Fibroblast of skin of right biceps (primary cell): ENCODE data around the gene TREM2.
"Not testable (repeated sequence)": the region's sequence is repeated elsewhere in the genome, so short reads cannot be mapped to it uniquely, and the experiment has no call there.

ENCODE experiments used
- DNase-seq: peaks from one replicate; pipeline ENCODE4 v3.0.0-alpha.2; 2013

Gene TREM2

GRCh38 chr6:41162687-41163418, at the start of gene TREM2:
TSS of gene TREM2 (minus strand) at chr6:41163116. CDS start at chr6:41163082, 34 bp downstream.
- DNase-seq: no peak

- no peak for DNase-seq
Observed at GRCh38 chr6:41209547-41210320, 46.8 kb upstream of the TREM2 start.

- DNase-seq: no peak
Observed at GRCh38 chr6:41208439-41209106, 45.7 kb upstream of the TREM2 start.

GRCh38 chr6:41204156-41204555, 41.2 kb upstream of the TREM2 start:
- no peak for DNase-seq

- DNase-seq: no peak
Observed at GRCh38 chr6:41201764-41202173, 38.9 kb upstream of the TREM2 start.

- no peak for DNase-seq
Observed at GRCh38 chr6:41200901-41201763, 38.2 kb upstream of the TREM2 start, which contains the start of gene TREML2. TSS of gene TREML2 (minus strand) at chr6:41201149. CDS start at chr6:41201008, 141 bp downstream.

GRCh38 chr6:41200296-41200900, 37.5 kb upstream of the TREM2 start:
- DNase-seq: peak; percentile 59

GRCh38 chr6:41199552-41200246, 36.8 kb upstream of the TREM2 start:
- DNase-seq: no peak

GRCh38 chr6:41197234-41197633, 34.3 kb upstream of the TREM2 start:
- no peak for DNase-seq

- DNase-seq: no peak
Observed at GRCh38 chr6:41194386-41194785, 31.5 kb upstream of the TREM2 start.

- DNase-seq: no peak
Observed at GRCh38 chr6:41193884-41194283, 31.0 kb upstream of the TREM2 start.

- DNase-seq: no peak
Observed at GRCh38 chr6:41193171-41193734, 30.3 kb upstream of the TREM2 start.

- DNase-seq: no peak
Observed at GRCh38 chr6:41191569-41191968, 28.7 kb upstream of the TREM2 start.

GRCh38 chr6:41190791-41191190, 27.9 kb upstream of the TREM2 start:
- DNase-seq: no peak

GRCh38 chr6:41189967-41190366, 27.1 kb upstream of the TREM2 start:
- DNase-seq: no peak

- DNase-seq: not testable (repeated sequence)
Observed at GRCh38 chr6:41189046-41189445, 26.1 kb upstream of the TREM2 start.

GRCh38 chr6:41187924-41188886, 25.3 kb upstream of the TREM2 start:
- no peak for DNase-seq

GRCh38 chr6:41186031-41186562, 23.2 kb upstream of the TREM2 start:
- no peak for DNase-seq

- no peak for DNase-seq
Observed at GRCh38 chr6:41184761-41185160, 21.8 kb upstream of the TREM2 start.
